Astrocyte of the spinal cord (primary cell): ENCODE data around the gene ABHD6.

Experiments
- DNase-seq: peaks from one replicate; pipeline ENCODE4 v3.0.0; 2011; ENCODE audit warnings: low read depth, low spot score
- H3K4me3 ChIP-seq: 2 replicates; pipeline ENCODE4 v1.5.1; 2011; ENCODE audit warnings: low read depth, mild to moderate bottlenecking, low read length, moderate library complexity
- in situ Hi-C: cut with HindIII; loops from 2 replicates; pipeline ENCODE4 v1.10.0; 2017; ENCODE audit warnings: low sequenced_read_pairs
- TF ChIP-seq, protein P1 (sequence below): IDR thresholded peaks from 2 replicates; pipeline ENCODE4 v1.5.1; 2012; ENCODE audit warnings: low read depth, mild to moderate bottlenecking, low read length, inconsistent platforms

The ABHD6 gene, protein sequence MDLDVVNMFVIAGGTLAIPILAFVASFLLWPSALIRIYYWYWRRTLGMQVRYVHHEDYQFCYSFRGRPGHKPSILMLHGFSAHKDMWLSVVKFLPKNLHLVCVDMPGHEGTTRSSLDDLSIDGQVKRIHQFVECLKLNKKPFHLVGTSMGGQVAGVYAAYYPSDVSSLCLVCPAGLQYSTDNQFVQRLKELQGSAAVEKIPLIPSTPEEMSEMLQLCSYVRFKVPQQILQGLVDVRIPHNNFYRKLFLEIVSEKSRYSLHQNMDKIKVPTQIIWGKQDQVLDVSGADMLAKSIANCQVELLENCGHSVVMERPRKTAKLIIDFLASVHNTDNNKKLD

DNA sequence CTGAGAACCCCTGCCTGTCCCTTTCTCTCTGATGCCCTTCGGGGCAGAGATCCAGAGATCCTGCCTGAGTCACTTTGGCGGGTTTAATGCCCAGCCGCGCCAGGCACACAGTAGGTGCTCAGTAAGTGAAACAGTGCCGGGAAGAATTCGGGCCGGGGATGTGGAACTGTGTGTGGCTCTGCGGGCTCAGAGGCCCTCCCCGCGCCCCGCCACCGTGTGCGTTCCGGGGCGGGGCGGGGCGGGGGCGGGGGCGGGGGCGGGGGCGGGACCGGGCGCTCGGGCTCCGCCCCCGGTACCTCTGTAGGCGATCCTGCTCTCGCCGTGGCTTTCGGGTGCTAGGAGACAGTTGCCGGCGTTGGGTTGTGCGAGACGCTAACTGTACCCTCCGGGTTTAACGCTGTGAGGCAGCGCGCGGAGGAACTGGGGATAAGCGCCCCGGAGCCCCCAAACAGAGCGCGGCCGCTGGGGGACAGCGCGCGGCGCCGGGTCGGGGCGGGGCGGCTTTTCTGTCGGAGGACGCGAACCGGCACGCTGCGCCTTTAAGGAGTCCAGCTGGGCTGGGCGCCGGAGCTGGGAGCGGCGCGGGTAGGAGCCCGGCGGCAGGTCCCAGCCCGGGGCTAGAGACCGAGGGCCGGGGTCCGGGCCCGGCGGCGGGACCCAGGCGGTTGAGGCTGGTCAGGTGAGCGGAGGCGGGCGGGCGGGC lies at the start of gene ABHD6:
Gene ABHD6 (plus strand): TSS at position 555 of the 703 bp plus-strand sequence. CDS start 18,795 bp downstream, outside the sequence.
- TF ChIP-seq, protein P1, sequence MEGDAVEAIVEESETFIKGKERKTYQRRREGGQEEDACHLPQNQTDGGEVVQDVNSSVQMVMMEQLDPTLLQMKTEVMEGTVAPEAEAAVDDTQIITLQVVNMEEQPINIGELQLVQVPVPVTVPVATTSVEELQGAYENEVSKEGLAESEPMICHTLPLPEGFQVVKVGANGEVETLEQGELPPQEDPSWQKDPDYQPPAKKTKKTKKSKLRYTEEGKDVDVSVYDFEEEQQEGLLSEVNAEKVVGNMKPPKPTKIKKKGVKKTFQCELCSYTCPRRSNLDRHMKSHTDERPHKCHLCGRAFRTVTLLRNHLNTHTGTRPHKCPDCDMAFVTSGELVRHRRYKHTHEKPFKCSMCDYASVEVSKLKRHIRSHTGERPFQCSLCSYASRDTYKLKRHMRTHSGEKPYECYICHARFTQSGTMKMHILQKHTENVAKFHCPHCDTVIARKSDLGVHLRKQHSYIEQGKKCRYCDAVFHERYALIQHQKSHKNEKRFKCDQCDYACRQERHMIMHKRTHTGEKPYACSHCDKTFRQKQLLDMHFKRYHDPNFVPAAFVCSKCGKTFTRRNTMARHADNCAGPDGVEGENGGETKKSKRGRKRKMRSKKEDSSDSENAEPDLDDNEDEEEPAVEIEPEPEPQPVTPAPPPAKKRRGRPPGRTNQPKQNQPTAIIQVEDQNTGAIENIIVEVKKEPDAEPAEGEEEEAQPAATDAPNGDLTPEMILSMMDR, result peak; percentile 24
- DNase-seq, result peak; percentile 65
- in situ Hi-C loops, result no loop called here
- H3K4me3 ChIP-seq, result peak within 1 kb of the TSS; percentile 74

DNA sequence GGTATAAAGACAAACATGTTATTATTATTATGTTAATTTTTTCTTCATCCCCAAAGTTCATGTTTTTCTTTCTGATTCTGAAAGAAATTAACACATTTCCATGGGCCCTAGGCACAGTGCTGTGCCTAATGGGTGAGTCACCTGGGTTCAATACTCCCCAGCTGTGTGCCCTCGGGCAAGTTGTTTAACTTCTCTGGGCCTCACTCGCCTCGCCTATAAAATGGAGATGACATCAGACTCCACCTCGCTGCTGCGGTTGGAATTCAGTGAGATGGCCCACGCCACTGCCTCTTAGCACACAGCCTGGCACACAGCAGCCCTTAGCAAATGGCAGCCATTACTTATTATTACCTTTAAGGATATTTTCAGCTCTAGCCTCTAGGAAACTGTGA lies 49.4 kb upstream of the ABHD6 start:
- no peak for DNase-seq
- in situ Hi-C loops, result no loop called here
- H3K4me3 ChIP-seq, result no peak overlapping the region
- TF ChIP-seq, protein P1, result no peak

DNA sequence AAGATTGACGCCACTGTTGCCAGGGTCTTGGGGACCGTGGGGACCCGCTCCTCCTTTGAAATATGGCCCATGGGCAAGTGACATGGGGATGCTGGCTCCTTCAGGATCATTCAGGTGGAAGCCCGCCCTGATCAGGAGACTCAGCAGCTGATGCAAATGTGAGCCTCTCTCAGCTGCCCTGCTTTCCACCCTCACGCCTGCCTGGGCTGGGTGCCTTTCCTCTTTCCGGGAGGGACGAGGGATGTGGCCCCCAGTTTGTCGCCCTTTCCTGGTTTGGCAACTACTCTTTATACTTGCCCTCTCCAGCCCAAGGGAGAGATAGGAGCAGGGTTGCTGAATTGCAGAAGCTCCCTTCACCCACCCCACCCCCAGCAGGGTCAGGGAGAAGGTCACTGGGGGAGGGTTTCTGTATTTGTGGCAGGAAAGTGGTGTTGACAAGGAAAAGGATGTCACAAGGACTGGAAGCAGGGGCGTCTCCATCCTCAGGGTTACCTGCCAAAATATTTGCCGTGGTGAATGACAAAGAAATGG lies 48.6 kb upstream of the ABHD6 start:
- no peak overlapping the region for H3K4me3 ChIP-seq
- in situ Hi-C loops, result no loop called here
- no peak for DNase-seq
- TF ChIP-seq, protein P1, result no peak

DNA sequence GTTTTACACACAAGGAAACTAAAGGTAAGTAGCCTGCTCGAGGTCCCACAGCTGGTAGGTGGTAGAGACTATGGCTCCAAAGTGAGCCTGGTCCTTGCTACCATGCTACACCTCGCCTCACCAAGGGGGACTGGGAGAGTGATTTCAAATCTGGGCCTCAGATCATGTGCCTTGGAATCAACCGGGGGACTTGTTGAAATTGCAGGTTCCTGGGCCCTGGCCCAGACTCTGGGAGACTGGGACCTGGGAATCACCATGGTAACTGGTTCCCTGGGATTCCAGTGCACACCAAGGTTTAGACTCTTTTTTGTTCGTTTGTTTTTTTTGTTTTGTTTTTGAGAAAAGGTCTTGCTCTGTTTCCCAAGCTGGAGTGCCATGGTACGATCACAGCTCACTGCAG lies 47.9 kb upstream of the ABHD6 start:
- in situ Hi-C loops, result no loop called here
- DNase-seq, result no peak
- TF ChIP-seq, protein P1, result no peak

DNA sequence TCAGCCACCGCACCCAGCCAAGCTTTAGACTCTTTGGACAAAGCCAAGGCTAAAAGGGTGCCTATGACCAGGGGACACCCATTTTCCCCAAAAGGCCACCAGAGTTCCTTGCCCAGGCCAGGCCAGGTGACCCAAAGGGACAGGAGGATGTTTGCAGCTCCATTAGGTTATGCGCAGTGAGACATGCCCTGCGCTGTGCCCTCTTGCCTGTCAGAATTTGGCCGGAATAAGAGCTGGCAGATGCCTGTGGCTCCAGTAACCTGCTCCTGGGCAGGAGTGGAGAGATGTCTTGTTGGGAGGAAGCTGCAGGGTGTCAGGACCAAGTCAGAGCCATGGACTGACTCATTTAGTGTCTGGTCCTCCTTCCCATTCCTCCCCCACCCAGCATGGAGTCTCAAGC lies 47.3 kb upstream of the ABHD6 start:
- H3K4me3 ChIP-seq, result no peak overlapping the region
- DNase-seq, result no peak
- in situ Hi-C loops, result no loop called here
- TF ChIP-seq, protein P1, result no peak

More for the DNA sequence above, 47.9 kb upstream of the ABHD6 start:
- no peak overlapping the region for H3K4me3 ChIP-seq

DNA sequence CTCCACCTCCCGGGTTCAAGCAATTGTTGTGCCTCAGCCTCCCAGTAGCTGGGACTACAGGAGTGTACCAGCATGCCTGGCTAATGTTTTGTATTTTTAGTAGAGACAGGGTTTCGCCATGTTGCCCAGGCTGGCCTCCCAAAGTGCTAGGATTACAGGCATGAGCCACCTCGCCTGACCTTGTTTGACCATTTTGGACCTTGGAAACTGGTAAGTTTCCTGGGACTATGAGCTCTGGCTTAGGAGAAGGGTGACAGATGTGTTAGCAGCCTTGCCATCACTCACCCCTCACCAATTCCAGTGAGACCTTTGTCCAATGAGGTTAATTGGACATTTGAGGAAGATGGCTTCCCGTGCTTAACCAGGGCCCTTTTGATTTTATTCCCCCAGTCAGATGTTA lies 46.7 kb upstream of the ABHD6 start:
- no peak for DNase-seq

More for the DNA sequence above, 46.7 kb upstream of the ABHD6 start:
- TF ChIP-seq, protein P1, result no peak
- no peak overlapping the region for H3K4me3 ChIP-seq
- in situ Hi-C loops, result no loop called here
